Gastrocnemius medialis (tissue), 4 donors: ENCODE measurements around the gene ELAPOR1. TPM values are rescaled to one million over a fixed set of nuclear protein-coding genes. Genes with fewer than 3 reads are reported as not detected.
"Not testable (repeated sequence)": the region's sequence is repeated elsewhere in the genome, so short reads cannot be mapped to it uniquely, and the experiment has no call there.

ENCODE experiments used
- ATAC-seq, 2 donors: fragments of 150-250 bp; one replicate each; pipeline ENCODE4 v1.9.1; 2016
- DNase-seq, 2 donors: peaks; one replicate each; pipeline ENCODE4 v3.0.0-alpha.2; 2019
- H3K27ac ChIP-seq, 4 donors: fragments of 200-600 bp; sonication (generic); 1 replicate in 1 of 4; 2 replicates in 3 of 4; pipeline ENCODE4 v1.5.1; 2016 to 2018; ENCODE audit warnings: mild to moderate bottlenecking in 2 of 4, moderate library complexity in 1 of 4
- H3K27me3 ChIP-seq, 3 donors: fragments of 200-600 bp; sonication (generic) in 2 of 3; 1 replicate in 1 of 3; 2 replicates in 2 of 3; pipeline versions ENCODE4 v1.5.1 to v1.6.0; 2016 to 2019; ENCODE audit warnings: mild to moderate bottlenecking in 1 of 3, moderate library complexity in 1 of 3
- H3K36me3 ChIP-seq, 2 donors: fragments of 200-600 bp; sonication (generic) in 1 of 2; one replicate each; pipeline ENCODE4 v1.5.1; 2017 to 2018
- H3K4me1 ChIP-seq, 2 donors: fragments of 200-600 bp; sonication (generic) in 1 of 2; one replicate each; pipeline ENCODE4 v1.5.1; 2016 to 2017; ENCODE audit warnings: mild to moderate bottlenecking in 2 of 2
- H3K4me3 ChIP-seq, 4 donors: fragments of 200-600 bp; sonication (generic) in 3 of 4; 1 replicate in 1 of 4; 2 replicates in 3 of 4; pipeline ENCODE4 v1.5.1; 2016 to 2019; ENCODE audit warnings: mild to moderate bottlenecking in 2 of 4
- H3K9me3 ChIP-seq, 3 donors: fragments of 200-600 bp; sonication (generic) in 2 of 3; 1 replicate in 1 of 3; 2 replicates in 2 of 3; pipeline ENCODE4 v1.5.1; 2016 to 2019
- CTCF ChIP-seq, 5 experiments: fragments of 450-650 bp in 3 of 5; fragments of 200-600 bp in 2 of 5; sonication (generic) in 2 of 5; IDR thresholded peaks in 4 of 5; conservative IDR thresholded peaks in 1 of 5; 1 replicate in 4 of 5; 2 replicates in 1 of 5; pipeline ENCODE4 v1.5.1; 2016 to 2019; ENCODE audit warnings: antibody characterized with exemption in 5 of 5, mild to moderate bottlenecking in 3 of 5, moderate library complexity in 3 of 5
- POLR2A ChIP-seq, 2 donors: fragments of 450-650 bp; IDR thresholded peaks; one replicate each; pipeline ENCODE4 v1.6.1; 2017; ENCODE audit warnings: antibody characterized with exemption in 2 of 2, mild to moderate bottlenecking in 2 of 2, moderate library complexity in 2 of 2
- in situ Hi-C, 4 donors: fragments of 200-750 bp; cut with MboI; loops; one replicate each; pipeline versions ENCODE4 v1.15.0 to v1.8.0; 2017; ENCODE audit warnings: low sequenced_read_pairs in 4 of 4
- intact Hi-C: fragments of 100-400 bp; cut with DNase I; formaldehyde crosslinking; loops from one replicate; pipeline ENCODE4 v1.15.1; 2023; ENCODE audit warnings: low total_unique reads
- total RNA-seq, 4 donors: library from RNA; depleted of rRNA; stranded (reverse); fragments of >200 nt; gene quantifications; one replicate each; pipeline versions ENCODE4 v1.1.0 to v1.2.3, GENCODE V29; 2016

ELAPOR1 gene
- total RNA-seq, 4 donors from 2014 or later: 0.17 TPM; not detected in 3

- no peaks in the 10 kb centered on the region for H3K36me3 ChIP-seq
- TF ChIP-seq CTCF (IDR thresholded peaks at IDR 0.05 in 4 of 5, conservative IDR thresholded peaks at IDR 0.05 in 1 of 5): no peak
- no peak for TF ChIP-seq POLR2A (IDR thresholded peaks at IDR 0.05)
- ATAC-seq (no peak), DNase-seq (no peak)
- no peaks in the 10 kb centered on the region for H3K27me3 ChIP-seq
- no peak overlapping the region for H3K27ac ChIP-seq
- intact Hi-C loops: no loop called here
- H3K4me1 ChIP-seq: no peaks in the 10 kb centered on the region
- no peak overlapping the region for H3K4me3 ChIP-seq
- no peaks in the 10 kb centered on the region for H3K9me3 ChIP-seq
- in situ Hi-C loops: no loop called here
Observed at GRCh38 chr1:109142260-109142659, 28.3 kb downstream of the ELAPOR1 start.

- in situ Hi-C loops, H3K27ac ChIP-seq, H3K9me3 ChIP-seq: not testable (repeated sequence)
Observed at GRCh38 chr1:109142725-109143124, 28.8 kb downstream of the ELAPOR1 start.

GRCh38 chr1:109148987-109149561 is 35.2 kb downstream of the ELAPOR1 start:
- peak in 1 of 2 donors; percentile 40 for ATAC-seq
- intact Hi-C loops: no loop called here

More at GRCh38 chr1:109142725-109143124, 28.8 kb downstream of the ELAPOR1 start:
- DNase-seq, H3K4me1 ChIP-seq, H3K4me3 ChIP-seq, ATAC-seq, H3K27me3 ChIP-seq, H3K36me3 ChIP-seq, intact Hi-C loops: not testable (repeated sequence)

GRCh38 chr1:109149874-109150601 is 36.1 kb downstream of the ELAPOR1 start:
- Histone ChIP-seq H3K4me1 (peaks cover 20 to 24% of the 10 kb centered on the region in 2 donors), H3K4me3 (peak overlapping the region in 1 of 4 donors; percentile 17), H3K36me3 (no peaks in the 10 kb centered on the region), H3K9me3 (no peaks in the 10 kb centered on the region), H3K27me3 (no peaks in the 10 kb centered on the region), H3K27ac (peak overlapping the region; percentile 87 to 93 (median 90))
- intact Hi-C loops (loop anchor here (2.0 to 5.0 kb wide), 3 partner anchors 43 to 65 kb away; no protein-coding TSS in a partner anchor), in situ Hi-C loops (no loop called here)
- DNase-seq (peak; percentile 84 to 85), ATAC-seq (peak; percentile 98 to 99)
- TF ChIP-seq CTCF (IDR thresholded peaks at IDR 0.05 in 4 of 5, conservative IDR thresholded peaks at IDR 0.05 in 1 of 5) (no peak), POLR2A (IDR thresholded peaks at IDR 0.05) (peak; percentile 51 to 65)

More at GRCh38 chr1:109148987-109149561, 35.2 kb downstream of the ELAPOR1 start:
- no peaks in the 10 kb centered on the region for H3K27me3 ChIP-seq
- no peak overlapping the region for H3K4me3 ChIP-seq
- TF ChIP-seq POLR2A (IDR thresholded peaks at IDR 0.05) (no peak), CTCF (IDR thresholded peaks at IDR 0.05 in 4 of 5, conservative IDR thresholded peaks at IDR 0.05 in 1 of 5) (no peak)
- no peak for DNase-seq
- in situ Hi-C loops: no loop called here
- peak overlapping the region; percentile 87 to 93 (median 90) for H3K27ac ChIP-seq
- peaks cover 20 to 24% of the 10 kb centered on the region in 2 donors for H3K4me1 ChIP-seq
- no peaks in the 10 kb centered on the region for H3K36me3 ChIP-seq
- H3K9me3 ChIP-seq: no peaks in the 10 kb centered on the region
